Measurements from ENCODE around the gene SMC1B. TPM values are rescaled to one million over a fixed set of nuclear protein-coding genes. Genes with fewer than 3 reads are reported as not detected.

Gene SMC1B
- total and polyA plus RNA-seq, 9 of the 15 experiments (the other 6 are each of a cell fraction or from before 2014, with no cell fraction given), result 0.03 TPM; not detected in 8

DNA sequence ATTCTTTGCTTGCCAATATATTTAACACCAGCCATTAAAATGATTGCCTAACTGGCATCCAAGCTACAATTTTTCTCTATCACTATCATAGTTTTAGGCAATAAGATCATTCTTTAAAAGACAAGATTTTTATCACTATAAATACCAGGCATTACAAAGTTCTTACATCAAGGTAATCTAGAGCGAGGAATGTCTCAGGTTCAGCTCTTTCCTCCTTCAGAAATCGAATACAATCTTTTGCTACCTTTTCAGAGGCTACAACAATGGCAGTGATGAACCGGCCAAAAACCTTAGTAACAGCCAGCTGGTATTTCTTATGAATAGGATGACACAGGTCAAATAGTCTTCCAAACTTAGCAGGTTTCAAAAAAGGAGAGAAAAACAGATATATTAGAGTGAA lies 23.9 kb downstream of the SMC1B start:
- CTCF ChIA-PET (ENCODE audit: low intra/inter-chr PET ratio), result no interaction called here
- no peaks in the 10 kb centered on the region for H3K4me1 ChIP-seq (replicated peaks in 1 of 2; ENCODE audit: control insufficient read depth in 2 of 2, insufficient read depth in 2 of 2, low read length in 2 of 2)
- no peak overlapping the region for H3K4me2 ChIP-seq (ENCODE audit: insufficient read depth, low read length)
- no peaks in the 10 kb centered on the region for H4K20me1 ChIP-seq (replicated peaks; ENCODE audit: control insufficient read depth, insufficient read depth, low read length)
- no peaks in the 10 kb centered on the region for H3K9me3 ChIP-seq (replicated peaks; ENCODE audit: control insufficient read depth, insufficient read depth, low read depth, low read length)
- POLR2A ChIA-PET, result interaction anchor here (1.6 kb wide), 1 partner anchor 10 kb away, joined by 6 read pairs; no protein-coding TSS in a partner anchor
- no peak overlapping the region for H2AFZ ChIP-seq (ENCODE audit: low read depth, low read length)
- ATAC-seq (no peak), FAIRE-seq (no peak), DNase-seq (ENCODE audit: extremely low read depth in 1 of 4, low spot score in 3 of 4) (no peak)
- H3K36me3 ChIP-seq (ENCODE audit: control insufficient read depth, insufficient read depth, low read length), result no peaks in the 10 kb centered on the region
- no TSS peak for BruUV-seq (replicated peaks)
- H3K27me3 ChIP-seq (ENCODE audit: control insufficient read depth in 2 of 2, insufficient read depth in 2 of 2, low read length in 2 of 2), result peaks cover 0 to 4% of the 10 kb centered on the region in 2 experiments; a peak in 3 of 5 replicates
- in situ Hi-C loops (cut with MboI), result no loop called here
- H3K4me3 ChIP-seq, result no peak overlapping the region
- 0% methylated on average over 3 of the region's 3 CpGs for WGBS (ENCODE audit: insufficient coverage, low coverage, missing lambda C conversion rate)
- no peak overlapping the region for H3K27ac ChIP-seq (ENCODE audit: extremely low read depth, low read depth, low read length)
- TF ChIP-seq ZNF3 (CRISPR knock-in tag; IDR thresholded peaks at IDR 0.05) (no peak), BCL6 (CRISPR knock-in tag; IDR thresholded peaks at IDR 0.05) (no peak), ZNF239 (CRISPR knock-in tag; IDR thresholded peaks at IDR 0.05) (no peak), SRSF7 (optimal IDR thresholded peaks at IDR 0.05; ENCODE audit: low read depth, low read length) (no peak), RAD21 (CRISPR knock-in tag; conservative IDR thresholded peaks at IDR 0.05 in 1 of 2, IDR thresholded peaks at IDR 0.05 in 1 of 2) (no peak), HMG20B (CRISPR knock-in tag; IDR thresholded peaks at IDR 0.05) (no peak)
- TF ChIP-seq, protein P1, sequence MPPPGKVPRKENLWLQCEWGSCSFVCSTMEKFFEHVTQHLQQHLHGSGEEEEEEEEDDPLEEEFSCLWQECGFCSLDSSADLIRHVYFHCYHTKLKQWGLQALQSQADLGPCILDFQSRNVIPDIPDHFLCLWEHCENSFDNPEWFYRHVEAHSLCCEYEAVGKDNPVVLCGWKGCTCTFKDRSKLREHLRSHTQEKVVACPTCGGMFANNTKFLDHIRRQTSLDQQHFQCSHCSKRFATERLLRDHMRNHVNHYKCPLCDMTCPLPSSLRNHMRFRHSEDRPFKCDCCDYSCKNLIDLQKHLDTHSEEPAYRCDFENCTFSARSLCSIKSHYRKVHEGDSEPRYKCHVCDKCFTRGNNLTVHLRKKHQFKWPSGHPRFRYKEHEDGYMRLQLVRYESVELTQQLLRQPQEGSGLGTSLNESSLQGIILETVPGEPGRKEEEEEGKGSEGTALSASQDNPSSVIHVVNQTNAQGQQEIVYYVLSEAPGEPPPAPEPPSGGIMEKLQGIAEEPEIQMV (tag; conservative IDR thresholded peaks at IDR 0.05; ENCODE audit: low read depth), result no peak
- H3K79me2 ChIP-seq (ENCODE audit: control insufficient read depth, insufficient read depth, low read length), result no peaks in the 10 kb centered on the region
- H3K9ac ChIP-seq (ENCODE audit: insufficient read depth in 1 of 2, low read depth in 2 of 2, low read length in 2 of 2), result no peak overlapping the region
- intact Hi-C loops (cut with micrococcal nuclease), result no loop called here
- no peaks in the 10 kb centered on the region for H3K9me1 ChIP-seq (ENCODE audit: control insufficient read depth, insufficient read depth, low read length)

Data from K562 (cell line).